ENCODE measurements around the gene ERCC3. TPM values are rescaled to one million over a fixed set of nuclear protein-coding genes. Genes with fewer than 3 reads are reported as not detected.
A peak's percentile ranks its signal among the peaks of the same experiment; 100 is the strongest.
"Not testable (repeated sequence)": the region's sequence is repeated elsewhere in the genome, so short reads cannot be mapped to it uniquely, and the experiment has no call there.

The ERCC3 gene
- total RNA-seq, 4 donors from 2014 or later, result 19.3 to 36.6 (median 25.2) TPM

DNA sequence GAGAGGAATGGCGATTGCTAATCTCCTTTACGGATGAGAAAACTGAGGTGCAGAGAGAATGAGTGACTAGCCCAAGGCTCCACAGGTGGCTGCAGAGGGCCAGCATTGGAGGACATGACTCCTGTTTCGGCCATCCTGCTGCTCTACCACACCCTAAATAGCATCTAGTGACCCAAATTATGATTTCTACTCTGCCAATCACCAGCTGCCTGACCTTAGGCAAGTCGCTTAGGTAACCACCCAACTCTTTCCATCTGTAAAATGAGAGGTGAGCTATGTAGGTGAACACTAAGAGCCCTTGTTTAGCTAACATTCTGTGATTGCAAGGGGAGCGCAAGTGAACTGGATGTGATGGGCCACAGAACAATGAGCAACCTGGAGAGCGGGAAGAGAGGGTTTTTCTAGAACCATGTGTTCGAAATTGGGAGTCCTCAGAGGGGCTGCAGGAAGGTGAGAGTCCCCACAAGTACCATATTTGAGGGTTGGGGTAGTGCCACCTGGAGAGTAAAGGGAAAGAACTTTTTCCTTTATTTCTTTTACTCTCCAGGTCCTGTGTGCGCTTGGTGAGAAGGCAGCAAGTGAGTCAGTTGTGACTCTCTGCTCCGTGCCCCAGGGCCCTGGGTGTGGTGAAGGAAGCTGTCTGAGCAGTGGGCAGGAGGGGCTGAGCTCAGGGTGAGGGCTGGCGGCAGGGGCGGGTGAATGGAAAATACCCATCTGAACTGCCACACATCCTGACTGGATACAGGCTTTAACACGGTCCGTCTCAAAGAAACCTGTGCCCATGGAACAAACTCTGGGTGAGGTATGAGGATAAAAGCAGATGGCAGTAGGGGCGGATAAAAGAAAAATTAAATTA, 76.2 kb downstream of the ERCC3 start:
- H3K4me3 ChIP-seq, result peak overlapping the region; percentile 65 to 85 (median 69)
- 34 to 51% methylated on average over 12 to 13 of the region's 14 CpGs for WGBS, 2 donors
- peaks cover 0 to 48% (median 1%) of the 10 kb centered on the region in 4 donors for H3K27me3 ChIP-seq
- H3K36me3 ChIP-seq, result no peaks in the 10 kb centered on the region
- H3K27ac ChIP-seq, result peak overlapping the region; percentile 81 to 91 (median 88)
- H3K9me3 ChIP-seq, result no peaks in the 10 kb centered on the region
- peaks cover 5 to 40% (median 14%) of the 10 kb centered on the region in 3 donors for H3K4me1 ChIP-seq
- intact Hi-C loops (cut with DNase I), result no loop called here
- no peak for DNase-seq
- TF ChIP-seq, protein P1, sequence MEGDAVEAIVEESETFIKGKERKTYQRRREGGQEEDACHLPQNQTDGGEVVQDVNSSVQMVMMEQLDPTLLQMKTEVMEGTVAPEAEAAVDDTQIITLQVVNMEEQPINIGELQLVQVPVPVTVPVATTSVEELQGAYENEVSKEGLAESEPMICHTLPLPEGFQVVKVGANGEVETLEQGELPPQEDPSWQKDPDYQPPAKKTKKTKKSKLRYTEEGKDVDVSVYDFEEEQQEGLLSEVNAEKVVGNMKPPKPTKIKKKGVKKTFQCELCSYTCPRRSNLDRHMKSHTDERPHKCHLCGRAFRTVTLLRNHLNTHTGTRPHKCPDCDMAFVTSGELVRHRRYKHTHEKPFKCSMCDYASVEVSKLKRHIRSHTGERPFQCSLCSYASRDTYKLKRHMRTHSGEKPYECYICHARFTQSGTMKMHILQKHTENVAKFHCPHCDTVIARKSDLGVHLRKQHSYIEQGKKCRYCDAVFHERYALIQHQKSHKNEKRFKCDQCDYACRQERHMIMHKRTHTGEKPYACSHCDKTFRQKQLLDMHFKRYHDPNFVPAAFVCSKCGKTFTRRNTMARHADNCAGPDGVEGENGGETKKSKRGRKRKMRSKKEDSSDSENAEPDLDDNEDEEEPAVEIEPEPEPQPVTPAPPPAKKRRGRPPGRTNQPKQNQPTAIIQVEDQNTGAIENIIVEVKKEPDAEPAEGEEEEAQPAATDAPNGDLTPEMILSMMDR (IDR thresholded peaks at IDR 0.05), result no peak
- peak in 1 of 4 donors; percentile 47 for TF ChIP-seq POLR2A (IDR thresholded peaks at IDR 0.05)

DNA sequence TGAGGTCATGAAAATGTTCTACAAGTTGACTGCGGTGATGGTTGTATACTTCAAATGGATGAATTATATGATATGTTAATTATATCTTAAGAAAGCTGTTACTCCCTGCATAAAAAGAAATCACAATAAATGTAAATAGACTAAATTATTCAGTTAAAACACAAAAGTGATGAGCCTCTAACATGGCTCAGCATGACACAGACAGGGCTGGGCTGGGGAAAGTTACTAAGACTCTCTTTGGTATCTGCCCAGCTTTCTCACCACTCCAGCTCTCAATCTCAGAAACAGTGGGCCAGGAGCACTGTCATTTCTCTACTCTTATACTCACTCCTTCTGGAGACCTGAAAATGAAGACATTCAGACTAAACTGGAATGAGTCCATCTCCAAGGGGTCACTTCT, 77.4 kb downstream of the ERCC3 start:
- 77 to 79% methylated on average over 1 of the region's 1 CpG for WGBS, 2 donors
- Histone ChIP-seq H3K36me3 (no peaks in the 10 kb centered on the region), H3K4me1 (peaks cover 5 to 40% (median 14%) of the 10 kb centered on the region in 3 donors), H3K27ac (peak overlapping the region; percentile 51 to 91 (median 88)), H3K27me3 (peaks cover 0 to 41% (median 1%) of the 10 kb centered on the region in 4 donors), H3K9me3 (no peaks in the 10 kb centered on the region), H3K4me3 (no peak overlapping the region)
- no peak for DNase-seq
- intact Hi-C loops (cut with DNase I), result no loop called here
- TF ChIP-seq, protein P1 (IDR thresholded peaks at IDR 0.05), result no peak
- no peak for TF ChIP-seq POLR2A (IDR thresholded peaks at IDR 0.05)

DNA sequence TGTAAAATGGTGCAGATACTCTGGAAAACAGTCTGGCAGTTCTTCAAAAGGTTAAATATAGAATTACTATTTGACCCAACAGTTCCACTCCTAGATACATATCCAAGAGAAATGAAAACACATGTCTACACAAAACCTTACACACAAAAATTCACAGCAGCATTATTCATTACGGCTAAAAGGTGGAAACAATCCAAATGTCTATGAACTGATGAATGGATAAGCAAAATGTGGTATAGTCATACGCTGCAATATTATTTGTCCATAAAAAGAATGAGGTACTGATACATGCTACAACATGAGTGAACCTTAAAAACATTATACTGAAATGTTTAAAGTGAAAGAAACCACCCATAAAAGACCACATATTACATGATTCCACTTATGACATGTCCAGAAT, 77.8 kb downstream of the ERCC3 start:
- no peak for TF ChIP-seq POLR2A (IDR thresholded peaks at IDR 0.05)
- TF ChIP-seq, protein P1 (IDR thresholded peaks at IDR 0.05), result no peak
- Histone ChIP-seq H3K27ac (no peak overlapping the region), H3K9me3 (no peaks in the 10 kb centered on the region), H3K4me3 (no peak overlapping the region), H3K27me3 (peaks cover 0 to 37% (median 1%) of the 10 kb centered on the region in 4 donors), H3K36me3 (no peaks in the 10 kb centered on the region), H3K4me1 (peaks cover 5 to 40% (median 14%) of the 10 kb centered on the region in 3 donors)
- DNase-seq, result no peak
- intact Hi-C loops (cut with DNase I), result no loop called here
- WGBS, 2 donors, result 34 to 44% methylated on average over 2 of the region's 2 CpGs

DNA sequence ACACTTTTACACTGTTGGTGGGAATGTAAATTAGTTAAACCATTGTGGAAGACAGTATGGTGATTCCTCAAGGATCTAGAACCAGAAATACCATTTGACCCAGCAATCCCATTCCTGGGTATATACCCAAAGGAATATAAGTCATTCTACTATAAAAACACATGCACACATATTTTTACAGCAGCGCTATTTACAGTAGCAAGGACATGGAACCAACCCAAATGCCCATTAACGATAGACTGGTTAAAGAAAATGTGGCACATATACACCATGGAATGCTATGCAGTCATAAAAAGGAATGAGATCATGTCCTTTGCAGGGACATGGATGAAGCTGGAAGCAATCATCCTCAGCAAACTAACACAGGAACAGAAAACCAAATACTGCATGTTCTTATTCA, 79.7 kb downstream of the ERCC3 start:
- intact Hi-C loops (cut with DNase I); H3K9me3 ChIP-seq; H3K36me3 ChIP-seq; DNase-seq; H3K4me3 ChIP-seq; H3K27ac ChIP-seq: not testable (repeated sequence)
- WGBS, 2 donors, result 85 to 88% methylated on average over 2 of the region's 2 CpGs
- peaks cover 0 to 19% (median 0%) of the 10 kb centered on the region in 4 donors for H3K27me3 ChIP-seq
- H3K4me1 ChIP-seq, result peaks cover 1 to 29% (median 6%) of the 10 kb centered on the region in 3 donors

DNA sequence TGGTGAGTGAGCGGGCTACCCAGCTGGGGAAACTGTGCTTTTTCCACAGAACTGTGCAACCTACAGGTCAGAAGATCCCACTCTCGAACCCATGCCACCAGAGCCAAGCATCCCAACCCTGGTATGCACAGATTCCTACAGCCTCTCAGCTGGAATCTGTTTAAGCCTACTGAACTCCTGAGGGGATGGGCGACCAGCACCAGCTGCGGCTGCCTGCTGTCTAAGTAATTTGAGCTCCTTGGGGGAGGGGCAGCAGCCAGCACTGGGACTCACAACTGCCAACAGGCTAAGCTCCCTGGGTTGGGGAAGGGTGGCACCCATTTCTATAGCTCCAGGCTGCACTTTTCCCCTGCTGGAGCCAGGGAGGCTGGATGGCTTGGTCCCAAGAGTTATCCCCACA, 85.6 kb downstream of the ERCC3 start:
- no peak for DNase-seq
- H3K27me3 ChIP-seq, result peaks cover 0 to 5% (median 0%) of the 10 kb centered on the region in 4 donors
- peaks cover 0 to 15% (median 6%) of the 10 kb centered on the region in 3 donors for H3K4me1 ChIP-seq
- H3K4me3 ChIP-seq, result no peak overlapping the region
- H3K36me3 ChIP-seq, result no peaks in the 10 kb centered on the region
- 46 to 67% methylated on average over 2 to 4 of the region's 4 CpGs for WGBS, 2 donors
- H3K9me3 ChIP-seq, result no peaks in the 10 kb centered on the region
- TF ChIP-seq POLR2A (IDR thresholded peaks at IDR 0.05), result no peak
- TF ChIP-seq, protein P1 (IDR thresholded peaks at IDR 0.05), result no peak
- intact Hi-C loops (cut with DNase I), result no loop called here
- H3K27ac ChIP-seq, result no peak overlapping the region

Small RNA genes lying within 50 kb of the gene (small RNA-seq; reads per million reads assigned to genes)
- gene RNU6-1147P, result 0 to 0.30 (median 0) reads per million in 4 donors

Other genes starting within 250 kb of the ERCC3 start
- 10 to 100 TPM; 10.8 to 23.3 (median 15.5) TPM for gene BIN1, start 187.0 kb downstream of the ERCC3 start, total RNA-seq
- gene CYP27C1, start 73.8 kb downstream of the ERCC3 start, total RNA-seq, result 1 to 10 TPM in 3 of 4 donors, under 1 TPM in 1; 0.95 to 4.6 (median 1.6) TPM
- gene MAP3K2, start 93.8 kb upstream of the ERCC3 start, total RNA-seq, result 10 to 100 TPM; 29.4 to 37.4 (median 31.3) TPM
- 1 to 10 TPM in 1 of 4 donors, not detected in 3; 2.1 TPM for gene PROC, start 124.3 kb upstream of the ERCC3 start, total RNA-seq
- gene IWS1, start 232.3 kb upstream of the ERCC3 start, total RNA-seq, result 10 to 100 TPM; 22.0 to 34.1 (median 28.9) TPM
- gene MYO7B, start 241.5 kb upstream of the ERCC3 start, total RNA-seq, result under 1 TPM in 1 of 4 donors, not detected in 3; 0.19 TPM